ENCODE data around the gene FTCD.

GRCh38 chr21:46156378-46156645 lies 933 bp upstream of the FTCD start:
- no peak for TF ChIP-seq CTCF (conservative IDR thresholded peaks at IDR 0.05 in 1 of 2, IDR thresholded peaks at IDR 0.05 in 1 of 2; ENCODE audit: low read depth in 1 of 2, low read length in 2 of 2)
- TF ChIP-seq EZH2 (IDR thresholded peaks at IDR 0.05; ENCODE audit: low read length, missing control alignments): no peak

All from fibroblast of lung (primary cell).